HL-60/S4 treated with retinoic acid at 250 ng/mL for 4 days and 3 days (cell line): ENCODE data around the gene DLG3.

Experiments used
- in situ Hi-C: fragments of 300-500 bp; cut with MboI; formaldehyde crosslinking; loops from 2 replicates; pipeline ENCODE4 v1.7.0; 2022; ENCODE audit warnings: low sequenced_read_pairs

DLG3 gene

DNA sequence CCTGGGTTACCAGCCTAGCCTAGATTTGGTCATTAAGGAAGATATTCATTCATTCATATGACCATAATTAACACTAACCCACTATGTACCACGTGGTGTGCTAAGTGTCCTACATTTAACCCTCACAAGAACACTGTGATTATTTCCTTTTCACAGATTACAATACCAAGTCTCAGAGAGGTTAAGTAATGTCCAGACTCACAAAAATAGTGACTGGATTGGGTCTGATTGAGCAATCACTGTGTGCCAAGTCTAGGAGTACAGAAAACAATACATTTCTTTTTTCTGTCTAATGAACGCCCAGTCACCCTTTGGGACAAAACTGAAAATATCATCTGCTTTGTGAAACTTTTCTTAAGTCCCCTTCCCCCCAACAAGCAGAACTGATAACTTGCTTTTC is 7.6 kb upstream of the DLG3 start:
- in situ Hi-C loops = no loop called here

- in situ Hi-C loops = no loop called here
Observed at GRCh38 chrX:70437921-70438665, 6.5 kb upstream of the DLG3 start.

DNA sequence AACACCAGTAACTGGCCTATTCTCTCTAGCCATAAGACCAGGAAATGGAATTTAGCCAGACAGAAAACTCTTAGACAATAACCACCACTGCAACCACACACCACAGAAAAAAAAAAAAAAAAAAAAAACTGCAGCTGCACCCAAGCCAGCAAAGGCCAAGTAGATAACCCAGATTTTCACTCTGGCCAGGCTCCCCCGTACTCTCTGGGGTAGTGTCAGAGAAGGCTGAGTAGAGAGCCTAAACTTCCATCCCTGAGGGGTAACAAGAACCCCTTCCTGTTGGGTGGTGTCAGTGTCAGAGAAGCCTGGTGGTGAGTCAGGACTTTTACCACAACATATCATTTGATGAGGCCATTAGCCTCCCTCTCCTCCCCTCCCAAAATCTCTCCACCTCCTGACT is 5.6 kb upstream of the DLG3 start:
- in situ Hi-C loops = no loop called here

DNA sequence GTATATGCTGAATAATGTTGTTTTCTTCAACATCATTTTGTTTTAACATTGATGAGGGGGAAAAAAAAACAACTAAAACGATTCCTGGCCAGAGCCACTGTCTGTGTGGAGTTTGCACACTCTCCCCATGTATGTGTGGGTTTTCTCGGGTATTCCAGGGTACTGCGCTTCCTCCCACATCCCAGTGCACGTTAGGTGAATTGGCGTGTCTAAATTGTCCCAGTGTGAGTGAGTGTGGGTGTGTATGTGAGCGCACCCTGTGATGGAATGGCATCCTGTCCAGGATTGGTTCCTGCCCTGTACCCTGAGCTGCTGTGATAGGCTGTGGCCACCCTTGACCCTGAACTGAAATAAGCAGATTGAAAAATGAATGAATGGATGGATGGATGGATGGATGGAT is 2.4 kb upstream of the DLG3 start:
- in situ Hi-C loops = no loop called here

GRCh38 chrX:70444946-70445656 is 466 bp downstream of the DLG3 start:
- in situ Hi-C loops = no loop called here

DNA sequence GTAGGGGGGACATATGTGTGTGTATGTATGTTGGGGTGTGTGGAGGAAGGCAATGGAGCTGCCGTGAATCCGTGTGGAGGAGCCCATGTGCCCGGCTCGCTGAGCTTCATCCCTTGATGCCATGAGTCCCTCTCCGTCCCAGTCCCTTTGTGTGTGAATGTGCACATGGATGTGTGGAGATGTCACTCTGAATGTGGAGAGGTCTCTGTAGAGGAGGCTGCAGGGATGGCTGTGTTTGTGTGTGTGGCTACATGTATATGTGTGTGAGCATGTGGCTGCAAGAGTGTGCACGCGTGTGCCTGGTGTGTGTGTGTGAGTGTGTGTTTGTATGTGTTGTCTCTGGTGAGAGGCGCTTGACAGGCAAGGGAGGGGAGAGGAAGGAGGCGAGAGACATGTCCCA is 1.3 kb downstream of the DLG3 start:
- in situ Hi-C loops = no loop called here

GRCh38 chrX:70446380-70447350 is 2.0 kb downstream of the DLG3 start:
- in situ Hi-C loops = no loop called here

DNA sequence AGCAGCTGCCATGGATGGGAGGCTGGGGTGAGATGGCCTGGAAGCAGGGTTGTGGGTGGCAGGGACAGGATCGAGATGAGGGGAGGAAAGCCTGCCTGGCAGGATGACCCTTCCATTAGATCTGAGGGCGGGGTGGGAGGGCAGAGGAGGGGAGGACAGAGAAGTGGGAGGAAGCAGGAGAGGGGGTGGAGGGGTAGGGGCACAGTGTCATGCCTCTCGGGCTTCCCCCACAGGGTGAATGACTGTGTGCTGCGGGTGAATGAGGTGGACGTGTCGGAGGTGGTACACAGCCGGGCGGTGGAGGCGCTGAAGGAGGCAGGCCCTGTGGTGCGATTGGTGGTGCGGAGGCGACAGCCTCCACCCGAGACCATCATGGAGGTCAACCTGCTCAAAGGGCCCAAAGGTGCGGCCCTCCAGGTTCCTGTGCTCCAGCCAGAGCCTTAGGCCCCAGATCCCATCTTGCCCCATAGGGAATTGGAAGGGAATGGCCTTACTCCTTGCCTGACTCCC is 4.9 kb downstream of the DLG3 start:
- in situ Hi-C loops = no loop called here

- in situ Hi-C loops = no loop called here
Observed at GRCh38 chrX:70452143-70452733, 7.6 kb downstream of the DLG3 start.

DNA sequence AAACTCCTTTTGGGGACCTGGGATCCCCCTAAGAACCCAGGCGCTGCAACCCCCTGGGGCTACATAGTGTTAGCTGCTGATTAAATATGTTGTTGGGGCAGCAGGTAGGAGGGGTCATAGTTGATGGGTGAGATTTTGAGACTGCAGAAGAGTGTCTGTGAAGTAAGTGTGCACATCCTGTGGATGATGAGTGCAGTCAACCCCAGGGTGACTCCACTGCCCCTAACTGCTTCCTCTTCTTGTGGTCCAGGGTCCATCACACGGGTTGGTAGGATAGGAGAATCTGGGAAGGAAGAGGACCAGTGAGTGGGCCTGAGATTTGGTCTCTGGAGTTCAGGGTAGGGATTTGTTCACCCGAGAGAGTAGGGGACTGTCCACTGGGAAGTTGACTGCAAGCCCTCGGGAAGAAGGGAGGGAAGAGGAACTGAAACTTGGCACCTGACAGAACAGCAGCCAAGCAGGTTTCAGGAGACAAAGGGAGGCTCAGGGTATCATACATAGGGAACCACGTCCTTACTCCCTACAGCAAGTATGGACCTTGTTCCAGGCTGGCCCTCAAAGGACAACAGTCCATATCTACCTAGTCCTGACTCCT is 8.5 kb downstream of the DLG3 start:
- in situ Hi-C loops = no loop called here

DNA sequence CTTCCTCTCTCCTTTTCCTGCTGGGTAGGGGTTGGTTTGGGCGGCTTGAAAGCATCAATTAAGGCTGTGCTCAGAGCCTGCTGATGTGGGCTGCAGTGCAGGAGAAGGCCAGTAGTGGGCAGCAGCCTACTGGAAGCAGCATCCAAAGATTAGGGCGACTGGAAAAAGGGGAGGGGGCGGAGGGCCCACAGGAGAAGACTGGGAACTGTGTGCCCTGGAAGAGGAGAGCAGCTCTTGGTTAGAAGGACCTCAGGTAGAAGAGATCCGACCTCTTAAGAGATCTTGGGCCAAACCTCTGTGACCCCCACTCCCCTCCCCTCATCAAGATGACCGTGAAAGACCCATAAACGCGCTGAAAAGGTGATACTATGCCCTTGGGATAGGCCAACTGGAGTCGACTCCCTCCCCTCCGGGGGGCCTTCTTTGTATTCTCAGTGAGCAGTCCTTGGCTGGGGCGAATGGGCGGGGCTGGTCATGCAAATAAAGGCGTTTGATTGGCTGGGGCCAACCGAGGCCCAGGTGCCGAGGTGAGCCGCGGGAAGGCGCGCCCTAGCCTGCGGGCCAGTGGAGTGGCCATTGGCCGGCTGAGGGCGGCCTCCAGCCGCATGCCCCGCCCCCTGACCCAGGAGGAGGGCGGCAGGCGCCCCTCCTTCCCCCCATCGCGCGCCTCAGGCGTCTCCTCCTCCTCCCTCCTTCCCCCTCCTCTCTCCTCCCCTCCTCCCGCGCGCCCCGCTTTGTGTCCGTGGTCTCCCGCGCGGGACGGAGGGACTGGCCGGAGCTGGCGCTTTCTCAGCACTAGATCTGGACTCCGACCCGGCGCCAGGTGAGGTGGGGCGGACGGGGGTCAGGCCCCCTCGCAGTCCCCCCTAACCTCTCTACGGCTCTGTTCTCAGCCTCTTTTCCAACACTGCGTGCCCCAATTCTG is 10.1 kb downstream of the DLG3 start:
- in situ Hi-C loops = no loop called here

GRCh38 chrX:70455366-70456202 is 10.9 kb downstream of the DLG3 start:
- in situ Hi-C loops = no loop called here

DNA sequence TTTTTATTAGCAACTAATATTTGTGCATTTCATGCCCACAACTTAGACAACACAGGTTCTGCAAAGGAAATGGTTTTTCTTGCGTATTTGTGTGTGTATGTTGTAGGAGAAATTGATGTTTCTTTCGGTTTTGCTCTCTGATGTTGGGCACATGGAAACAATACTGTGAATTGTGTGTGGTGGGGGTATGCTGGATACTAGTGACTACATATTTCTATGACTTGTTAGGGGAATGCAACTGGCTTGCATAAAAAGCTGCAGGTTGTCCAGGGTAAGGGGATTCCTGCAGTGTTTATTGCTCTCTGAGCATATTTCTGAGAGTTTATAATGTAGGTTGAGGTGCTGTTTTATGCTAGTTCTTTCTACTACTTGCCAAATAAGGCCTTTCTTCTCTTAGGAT is 11.6 kb downstream of the DLG3 start:
- in situ Hi-C loops = no loop called here

DNA sequence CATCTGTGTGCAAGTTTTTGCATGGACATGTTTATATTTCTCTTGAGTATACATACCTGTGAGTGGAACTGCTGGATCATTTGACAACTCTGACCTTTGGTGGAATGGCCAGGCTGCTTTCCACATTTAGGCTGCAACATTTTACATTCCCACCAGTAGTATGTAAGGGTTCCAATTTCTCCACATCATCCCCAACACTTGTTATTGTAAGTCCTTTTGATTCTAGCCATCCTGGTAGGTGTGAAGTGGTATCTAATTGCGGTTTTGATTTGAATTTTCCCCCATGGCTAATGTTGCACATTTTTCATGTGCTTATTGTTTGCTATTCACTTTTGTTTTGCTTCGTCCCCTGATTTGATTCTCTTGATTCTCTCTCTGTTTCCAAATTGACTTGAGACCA is 16.4 kb downstream of the DLG3 start:
- in situ Hi-C loops = no loop called here

GRCh38 chrX:70464051-70464450 is 19.4 kb downstream of the DLG3 start:
- in situ Hi-C loops = no loop called here

DNA sequence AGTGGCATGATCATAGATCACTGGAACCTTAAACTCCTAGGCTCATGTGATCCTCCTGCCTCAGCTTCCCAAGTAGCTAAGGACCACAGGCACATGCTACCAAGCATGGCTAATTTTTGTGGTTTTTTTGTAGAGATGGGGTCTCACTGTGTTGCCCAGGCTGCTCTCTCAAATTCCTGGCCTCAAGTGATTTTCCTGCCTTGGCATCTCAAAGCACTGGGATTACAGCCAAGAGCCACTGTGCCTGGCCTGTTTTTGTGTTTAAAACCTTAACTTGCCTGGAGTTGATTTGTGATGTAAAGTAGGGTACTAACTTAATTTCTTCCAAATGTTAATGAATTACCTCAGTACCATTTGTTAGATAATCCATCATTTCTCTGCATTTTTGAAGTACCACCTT is 22.3 kb downstream of the DLG3 start:
- in situ Hi-C loops = no loop called here

GRCh38 chrX:70468709-70469108 is 24.1 kb downstream of the DLG3 start:
- in situ Hi-C loops = no loop called here

GRCh38 chrX:70470850-70471289 is 26.2 kb downstream of the DLG3 start:
- in situ Hi-C loops = no loop called here
